PC-9 (cell line): ENCODE results near the gene OR6B1. TPM values are rescaled to one million over a fixed set of nuclear protein-coding genes. Genes with fewer than 3 reads are reported as not detected.

Experiments
- Bru-seq: library from RNA; stranded (reverse); fragments of 400-500 nt; gene quantifications from one replicate; lab custom pipeline; 2021; lab: Mats Ljungman, UMichigan
- BruChase-seq, 2 experiments: library from RNA; stranded (reverse); fragments of 400-500 nt; gene quantifications; one replicate each; lab custom pipeline; 2021; lab: Mats Ljungman, UMichigan
- BruUV-seq: library from RNA; stranded (reverse); fragments of 400-500 nt; replicated peaks from 2 replicates; lab custom pipeline; 2021; lab: Mats Ljungman, UMichigan
- CTCF ChIA-PET: fragments of 300-600 bp; sonication (Branson Sonifier 250); formaldehyde crosslinking; loops from one replicate; lab custom pipeline; 2022; ENCODE audit warnings: antibody characterized with exemption; lab: Charles Lee
- POLR2A ChIA-PET: fragments of 300-600 bp; sonication (Branson Sonifier 250); formaldehyde crosslinking; loops from one replicate; lab custom pipeline; 2022; ENCODE audit warnings: antibody characterized with exemption; ENCODE audit not compliant: unreplicated experiment; lab: Charles Lee
- DNase-seq, 2 experiments: peaks; one replicate each; pipeline versions ENCODE4 v3.0.0 to v3.0.0-alpha.2; 2015 to 2022; ENCODE audit warnings: mixed read lengths in 1 of 2
- H2AFZ ChIP-seq: fragments of 200-600 bp; sonication (generic); 2 replicates; pipeline ENCODE4 v1.8.1; 2017; ENCODE audit warnings: antibody characterized with exemption
- H3F3A ChIP-seq: fragments of 200-600 bp; sonication (generic); 2 replicates; pipeline ENCODE4 v1.8.1; 2017; ENCODE audit warnings: antibody characterized with exemption, mild to moderate bottlenecking, low read depth; ENCODE audit not compliant: insufficient read depth
- H3K27ac ChIP-seq: fragments of 200-600 bp; sonication (generic); 2 replicates; pipeline ENCODE4 v1.6.1; 2016; ENCODE audit warnings: mixed run types
- H3K27me3 ChIP-seq: fragments of 200-600 bp; sonication (generic); 2 replicates; pipeline ENCODE4 v1.6.1; 2016; ENCODE audit warnings: low read depth, mixed run types; ENCODE audit not compliant: insufficient read depth
- H3K36me3 ChIP-seq: fragments of 200-600 bp; sonication (generic); 2 replicates; pipeline ENCODE4 v1.6.1; 2016; ENCODE audit warnings: low read depth, mixed run types
- H3K4me1 ChIP-seq: fragments of 200-600 bp; sonication (generic); replicated peaks from 2 replicates; pipeline ENCODE4 v1.6.1; 2016; ENCODE audit warnings: mixed run types; ENCODE audit not compliant: insufficient read depth
- H3K4me2 ChIP-seq: fragments of 200-600 bp; sonication (generic); 2 replicates; pipeline ENCODE4 v1.6.1; 2017; ENCODE audit warnings: mixed run types
- H3K4me3 ChIP-seq: fragments of 200-600 bp; sonication (generic); 2 replicates; pipeline ENCODE4 v1.6.1; 2016; ENCODE audit warnings: mixed run types
- H3K79me2 ChIP-seq: fragments of 200-600 bp; sonication (generic); 2 replicates; pipeline ENCODE4 v1.6.1; 2017; ENCODE audit warnings: low read depth, mixed run types
- H3K9me2 ChIP-seq: fragments of 200-600 bp; sonication (generic); 2 replicates; pipeline ENCODE4 v1.8.1; 2017; ENCODE audit warnings: mild to moderate bottlenecking; ENCODE audit not compliant: insufficient read depth
- H3K9me3 ChIP-seq: fragments of 200-600 bp; sonication (generic); 2 replicates; pipeline ENCODE4 v1.8.1; 2016; ENCODE audit warnings: low read depth; ENCODE audit not compliant: insufficient read depth
- H4K20me1 ChIP-seq: fragments of 200-600 bp; sonication (generic); 2 replicates; pipeline ENCODE4 v1.8.1; 2017; ENCODE audit not compliant: insufficient read depth
- EZH2 ChIP-seq: fragments of 200-600 bp; sonication (generic); IDR thresholded peaks from 2 replicates; pipeline ENCODE4 v1.8.0; 2017; ENCODE audit warnings: antibody characterized with exemption, low read depth
- intact Hi-C: fragments of 100-400 bp; cut with micrococcal nuclease; formaldehyde crosslinking; loops from one replicate; pipeline ENCODE4 v1.10.0; 2022; ENCODE audit not compliant: unreplicated experiment
- long read RNA-seq: library from polyadenylated mRNA; stranded (forward); transcript quantifications from one replicate; pipeline ENCODE4 v2.0.0, GENCODE V29; 2022
- total RNA-seq: library from RNA; stranded (reverse); gene quantifications from 2 replicates; pipeline ENCODE4 v1.2.3, GENCODE V29; 2021
- TF ChIP-seq, protein P1 (sequence below): fragments of 200-600 bp; sonication (generic); conservative IDR thresholded peaks from 2 replicates; pipeline ENCODE4 v1.6.1; 2017; ENCODE audit warnings: mixed run types, antibody characterized with exemption, mild to moderate bottlenecking, moderate library complexity

The OR6B1 gene
- total RNA-seq (not detected in 2 replicates), Bru-seq, nascent RNA (not detected), BruChase-seq, experiment 1, labeled RNA remaining after a 2-hour chase (not detected), BruChase-seq, experiment 2, labeled RNA remaining after a 6-hour chase (not detected)
- long read RNA-seq, result 0 reads

DNA sequence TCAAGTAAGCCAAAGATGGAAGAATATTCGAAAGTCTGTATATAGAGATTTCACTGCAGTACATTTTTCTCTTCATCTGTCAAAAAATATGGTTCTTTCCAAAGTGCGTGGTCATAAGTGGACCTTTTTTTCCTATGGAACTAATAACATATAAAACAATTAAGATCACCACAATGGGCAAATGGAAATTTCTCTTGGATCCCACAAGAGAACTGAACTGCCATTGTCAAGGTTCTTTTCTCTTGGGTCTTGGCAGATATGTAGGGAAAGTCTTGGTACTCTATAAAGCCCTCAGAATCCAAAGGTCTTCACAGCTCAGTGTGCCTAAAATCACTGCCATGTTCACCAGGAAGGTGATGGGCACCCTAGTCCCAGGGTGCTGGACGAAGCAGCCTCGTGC is at the start of gene OR6B1:
Gene OR6B1, plus strand, starts transcription at position 301 of the 400 bp plus-strand sequence. CDS start 3,677 bp downstream, outside the sequence.
- Histone ChIP-seq H3K27ac (no peak within 1 kb of the TSS), H3K4me3 (no peak within 1 kb of the TSS), H4K20me1 (no peaks in the 10 kb centered on the region), H3K9me3 (no peaks in the 10 kb centered on the region), H3K27me3 (no peaks in the 10 kb centered on the region), H3K9me2 (no peaks in the 10 kb centered on the region), H3F3A (no peaks in the 10 kb centered on the region), H3K4me2 (no peak within 1 kb of the TSS), H3K79me2 (no peaks in the 10 kb centered on the region), H3K36me3 (no peaks in the 10 kb centered on the region), H3K4me1 (no peaks in the 10 kb centered on the region), H2AFZ (no peak within 1 kb of the TSS)
- POLR2A ChIA-PET, result no interaction called here
- CTCF ChIA-PET, result no interaction called here
- BruUV-seq, result no TSS peak
- intact Hi-C loops, result no loop called here
- TF ChIP-seq, protein P1, sequence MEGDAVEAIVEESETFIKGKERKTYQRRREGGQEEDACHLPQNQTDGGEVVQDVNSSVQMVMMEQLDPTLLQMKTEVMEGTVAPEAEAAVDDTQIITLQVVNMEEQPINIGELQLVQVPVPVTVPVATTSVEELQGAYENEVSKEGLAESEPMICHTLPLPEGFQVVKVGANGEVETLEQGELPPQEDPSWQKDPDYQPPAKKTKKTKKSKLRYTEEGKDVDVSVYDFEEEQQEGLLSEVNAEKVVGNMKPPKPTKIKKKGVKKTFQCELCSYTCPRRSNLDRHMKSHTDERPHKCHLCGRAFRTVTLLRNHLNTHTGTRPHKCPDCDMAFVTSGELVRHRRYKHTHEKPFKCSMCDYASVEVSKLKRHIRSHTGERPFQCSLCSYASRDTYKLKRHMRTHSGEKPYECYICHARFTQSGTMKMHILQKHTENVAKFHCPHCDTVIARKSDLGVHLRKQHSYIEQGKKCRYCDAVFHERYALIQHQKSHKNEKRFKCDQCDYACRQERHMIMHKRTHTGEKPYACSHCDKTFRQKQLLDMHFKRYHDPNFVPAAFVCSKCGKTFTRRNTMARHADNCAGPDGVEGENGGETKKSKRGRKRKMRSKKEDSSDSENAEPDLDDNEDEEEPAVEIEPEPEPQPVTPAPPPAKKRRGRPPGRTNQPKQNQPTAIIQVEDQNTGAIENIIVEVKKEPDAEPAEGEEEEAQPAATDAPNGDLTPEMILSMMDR, result no peak
- no peak for TF ChIP-seq EZH2
- DNase-seq, result no peak

DNA sequence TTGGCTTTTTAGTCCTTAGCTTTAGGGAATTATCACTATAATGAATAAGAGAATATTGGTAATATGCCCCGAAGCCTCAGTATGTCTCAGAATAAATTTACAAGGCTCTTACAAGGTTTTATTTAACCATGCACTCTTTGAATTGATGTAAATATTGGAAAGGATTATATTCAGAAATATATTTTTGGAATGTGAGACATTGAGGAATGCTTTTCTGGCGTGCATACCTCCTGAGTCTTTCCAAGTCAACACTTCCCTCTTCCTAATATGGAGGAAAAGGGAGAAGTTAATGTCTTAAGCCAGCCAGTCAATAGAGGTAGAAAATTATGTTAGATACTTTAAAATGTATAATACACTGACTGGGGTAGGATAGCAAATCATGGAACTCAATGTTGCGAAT is 46.7 kb upstream of the OR6B1 start:
- Histone ChIP-seq H3K27ac (no peak overlapping the region), H3K27me3 (no peaks in the 10 kb centered on the region), H2AFZ (no peak overlapping the region), H3K9me2 (no peaks in the 10 kb centered on the region), H3K4me2 (no peak overlapping the region), H3K9me3 (no peaks in the 10 kb centered on the region), H4K20me1 (no peaks in the 10 kb centered on the region), H3K36me3 (no peaks in the 10 kb centered on the region), H3K79me2 (no peaks in the 10 kb centered on the region), H3K4me1 (no peaks in the 10 kb centered on the region), H3K4me3 (no peak overlapping the region), H3F3A (no peaks in the 10 kb centered on the region)
- intact Hi-C loops, result no loop called here
- no TSS peak for BruUV-seq
- ChIA-PET POLR2A (no interaction called here), CTCF (no interaction called here)
- DNase-seq, result no peak
- TF ChIP-seq EZH2, result no peak
- TF ChIP-seq, protein P1, result no peak

DNA sequence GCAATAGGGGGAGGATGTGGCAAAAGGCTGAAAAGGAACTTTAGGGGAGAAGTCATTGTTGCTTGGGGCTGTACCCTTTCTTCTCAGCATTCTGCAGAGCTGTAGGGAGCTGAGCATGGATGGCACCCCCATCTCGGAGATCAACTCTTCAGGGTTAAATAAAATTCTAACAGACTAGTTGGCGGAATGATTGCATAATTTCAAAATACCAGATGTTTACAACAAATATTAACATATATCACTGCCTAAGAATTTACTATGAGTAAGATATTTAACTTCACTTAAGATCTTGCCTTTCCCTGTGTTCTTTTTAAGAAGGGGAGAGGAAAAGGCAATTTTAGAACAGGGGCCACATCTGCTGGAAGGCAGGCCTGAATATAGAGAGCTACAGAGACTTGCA is 46.0 kb upstream of the OR6B1 start:
- POLR2A ChIA-PET, result no interaction called here
- H3K27me3 ChIP-seq, result no peaks in the 10 kb centered on the region
- H3K4me2 ChIP-seq, result no peak overlapping the region
- no peak overlapping the region for H2AFZ ChIP-seq
- DNase-seq, result no peak
- intact Hi-C loops, result no loop called here
- H3K4me3 ChIP-seq, result no peak overlapping the region
- BruUV-seq, result no TSS peak
- H3K27ac ChIP-seq, result no peak overlapping the region
- no peaks in the 10 kb centered on the region for H3K79me2 ChIP-seq
- no peaks in the 10 kb centered on the region for H4K20me1 ChIP-seq
- H3K4me1 ChIP-seq, result no peaks in the 10 kb centered on the region
- H3K36me3 ChIP-seq, result no peaks in the 10 kb centered on the region
- H3F3A ChIP-seq, result no peaks in the 10 kb centered on the region
- no peaks in the 10 kb centered on the region for H3K9me2 ChIP-seq
- H3K9me3 ChIP-seq, result no peaks in the 10 kb centered on the region
- no peak for TF ChIP-seq EZH2
- TF ChIP-seq, protein P1, result no peak
- CTCF ChIA-PET, result no interaction called here
